ENCODE measurements around the gene STPG4. TPM values are rescaled to one million over a fixed set of nuclear protein-coding genes. Genes with fewer than 3 reads are reported as not detected.
A peak's percentile ranks its signal among the peaks of the same experiment; 100 is the strongest.

STPG4 gene
- total and polyA plus RNA-seq, 8 donors = 0.17 to 1.0 (median 0.33) TPM

- ATAC-seq (no peak), DNase-seq (no peak)
- TF ChIP-seq CTCF (IDR thresholded peaks at IDR 0.05) = no peak
- Histone ChIP-seq H3K4me3 (no peak overlapping the region), H3K27me3 (no peaks in the 10 kb centered on the region), H3K4me1 (peaks cover 58 to 83% of the 10 kb centered on the region in 2 donors), H3K36me3 (peaks cover 0 to 23% of the 10 kb centered on the region in 2 donors), H3K27ac (peak overlapping the region; percentile 88 to 92), H3K9me3 (no peaks in the 10 kb centered on the region)
- intact Hi-C loops (cut with DNase I) = no loop called here
Measured at GRCh38 chr2:47068981-47069627, 86.0 kb downstream of the STPG4 start.

GRCh38 chr2:47067788-47068407 is 87.2 kb downstream of the STPG4 start:
- Histone ChIP-seq H3K27ac (no peak overlapping the region), H3K36me3 (peaks cover 0 to 23% of the 10 kb centered on the region in 2 donors), H3K27me3 (no peaks in the 10 kb centered on the region), H3K4me1 (peaks cover 59 to 72% of the 10 kb centered on the region in 2 donors), H3K4me3 (no peak overlapping the region), H3K9me3 (no peaks in the 10 kb centered on the region)
- no peak for ATAC-seq
- TF ChIP-seq CTCF (IDR thresholded peaks at IDR 0.05) = no peak
- DNase-seq = no peak
- intact Hi-C loops (cut with DNase I) = no loop called here

GRCh38 chr2:47065771-47066380 is 89.2 kb downstream of the STPG4 start:
- peak overlapping the region in 1 of 2 donors; percentile 45 for H3K27ac ChIP-seq
- intact Hi-C loops (cut with DNase I) = no loop called here
- DNase-seq = no peak
- H3K4me1 ChIP-seq = peaks cover 42 to 59% of the 10 kb centered on the region in 2 donors
- H3K4me3 ChIP-seq = no peak overlapping the region
- no peaks in the 10 kb centered on the region for H3K9me3 ChIP-seq
- peak; percentile 3 for ATAC-seq
- H3K27me3 ChIP-seq = no peaks in the 10 kb centered on the region
- TF ChIP-seq CTCF (IDR thresholded peaks at IDR 0.05) = no peak
- peaks cover 0 to 43% of the 10 kb centered on the region in 2 donors for H3K36me3 ChIP-seq

- intact Hi-C loops (cut with DNase I) = no loop called here
- Histone ChIP-seq H3K27me3 (no peaks in the 10 kb centered on the region), H3K4me1 (peaks cover 38 to 54% of the 10 kb centered on the region in 2 donors), H3K9me3 (no peaks in the 10 kb centered on the region), H3K27ac (peak overlapping the region in 1 of 2 donors; percentile 45), H3K36me3 (peaks cover 0 to 48% of the 10 kb centered on the region in 2 donors), H3K4me3 (no peak overlapping the region)
- DNase-seq = no peak
- ATAC-seq = no peak
- no peak for TF ChIP-seq CTCF (IDR thresholded peaks at IDR 0.05)
Measured at GRCh38 chr2:47065343-47065742, 89.8 kb downstream of the STPG4 start.

- Histone ChIP-seq H3K4me3 (no peak overlapping the region), H3K27ac (no peak overlapping the region), H3K36me3 (peaks cover 0 to 48% of the 10 kb centered on the region in 2 donors), H3K4me1 (peaks cover 26 to 42% of the 10 kb centered on the region in 2 donors), H3K27me3 (no peaks in the 10 kb centered on the region), H3K9me3 (no peaks in the 10 kb centered on the region)
- TF ChIP-seq CTCF (IDR thresholded peaks at IDR 0.05) = no peak
- ATAC-seq (no peak), DNase-seq (no peak)
- intact Hi-C loops (cut with DNase I) = no loop called here
Measured at GRCh38 chr2:47064106-47064505, 91.0 kb downstream of the STPG4 start.

All from left lung (tissue), 10 donors.